Measurements from ENCODE around the gene PXDN.
"Not testable (repeated sequence)": the region's sequence is repeated elsewhere in the genome, so short reads cannot be mapped to it uniquely, and the experiment has no call there.

The PXDN gene

DNA sequence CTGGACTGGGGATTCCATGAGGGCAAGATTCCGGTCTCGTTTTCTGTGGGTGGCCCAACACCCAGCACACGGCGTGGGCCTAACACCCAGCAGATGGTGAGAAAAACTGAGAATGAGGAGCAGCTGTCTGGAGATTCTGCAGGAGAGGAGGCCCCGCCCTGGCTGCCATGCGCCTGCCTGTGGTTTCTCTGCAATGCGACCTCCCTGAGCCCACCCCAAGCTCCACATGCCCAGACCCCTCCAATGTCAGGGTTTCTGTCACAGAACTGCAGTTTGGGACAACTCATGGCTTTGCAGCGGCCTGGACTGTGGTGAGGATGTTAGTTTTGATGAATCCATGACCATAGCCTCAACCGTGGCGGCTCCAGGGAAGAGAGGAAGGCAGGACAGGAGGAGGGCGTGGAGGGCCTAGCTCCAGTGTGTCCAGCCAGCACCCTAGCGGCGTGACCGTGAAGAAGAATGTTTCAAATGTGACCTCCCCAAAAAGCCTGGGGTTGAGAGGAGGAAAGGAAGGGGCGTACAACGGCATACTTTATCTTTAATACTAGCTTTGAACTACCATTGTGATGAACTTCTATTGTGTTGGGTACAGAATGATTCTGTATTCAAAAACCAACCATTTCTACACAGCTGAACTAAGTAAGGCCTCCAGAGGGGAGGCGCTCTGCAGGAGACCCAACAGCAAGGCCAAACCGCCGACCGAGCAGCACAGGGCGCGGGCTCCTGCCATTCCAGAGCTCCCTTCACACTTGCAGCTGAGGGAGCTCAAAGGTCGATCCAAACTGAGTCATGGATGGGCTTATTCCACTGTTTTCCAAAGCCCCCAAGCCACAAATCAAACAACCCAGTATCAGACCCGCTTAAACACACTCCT, 3.4 kb downstream of the PXDN start:
- no peak for DNase-seq

DNA sequence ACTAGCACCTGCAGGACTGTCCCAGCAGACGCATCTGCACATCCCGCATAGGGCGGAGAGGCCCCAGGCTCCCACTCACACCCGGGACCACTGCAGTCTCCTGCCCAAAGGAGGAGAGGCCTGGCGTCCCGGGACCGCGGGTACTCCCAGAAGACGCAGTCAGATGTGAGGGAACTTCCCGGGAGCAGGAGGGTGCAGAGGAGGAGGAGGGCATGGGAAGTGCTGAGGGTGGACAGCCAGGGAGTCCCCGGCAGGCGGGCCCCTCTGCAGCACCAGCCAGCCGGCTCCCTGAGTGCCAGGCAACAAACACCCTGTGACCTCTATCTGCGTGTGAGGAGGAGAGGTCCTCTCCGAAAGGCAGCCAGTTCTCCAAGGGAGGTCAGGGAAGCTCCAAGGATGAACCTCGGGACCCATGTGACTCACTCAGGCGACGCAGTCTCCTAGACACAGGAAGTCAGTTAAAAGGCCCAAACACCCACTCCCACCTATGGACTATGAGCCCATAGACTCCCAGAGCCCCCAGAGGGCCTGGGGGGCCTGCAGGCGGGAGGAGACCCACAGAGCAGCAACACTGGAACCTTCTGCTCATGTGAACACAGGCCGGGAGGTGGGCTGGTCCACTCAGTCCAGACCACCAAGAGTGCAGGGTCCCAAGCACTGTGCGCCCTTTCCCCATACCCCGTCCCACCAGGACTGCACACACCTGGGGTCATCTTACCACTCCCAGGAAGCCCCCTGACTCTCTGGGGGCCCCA, 4.2 kb downstream of the PXDN start:
- DNase-seq, result no peak

DNA sequence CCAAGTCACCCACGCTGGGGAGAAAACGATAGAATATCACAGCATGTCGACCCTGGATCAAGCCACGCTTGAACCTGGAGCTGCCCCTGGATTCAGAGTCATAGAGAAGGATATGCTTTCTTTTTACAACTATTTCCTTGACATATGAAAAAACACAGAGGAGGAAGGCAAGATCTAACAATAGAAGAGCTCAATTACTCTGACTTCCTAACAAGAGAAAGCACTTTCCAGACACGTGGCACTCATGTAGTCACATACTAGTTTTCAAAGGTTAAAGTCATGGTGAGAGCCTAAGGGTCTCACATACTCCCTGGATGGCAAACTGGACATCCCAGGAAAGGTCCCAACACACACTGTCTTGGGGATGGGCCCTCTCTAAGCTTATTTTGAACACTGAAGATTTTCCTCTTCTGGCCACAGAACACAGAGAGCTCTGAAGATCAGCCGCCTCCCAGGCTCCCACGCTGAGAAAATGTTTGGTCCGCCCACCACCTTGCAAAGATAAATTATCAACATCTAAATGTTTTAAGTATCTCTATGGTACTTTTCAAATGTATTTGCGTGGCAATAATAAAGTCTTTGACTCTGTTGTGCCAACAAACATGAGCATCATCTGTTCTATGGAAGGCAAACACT, 4.9 kb downstream of the PXDN start:
- DNase-seq, result no peak

DNA sequence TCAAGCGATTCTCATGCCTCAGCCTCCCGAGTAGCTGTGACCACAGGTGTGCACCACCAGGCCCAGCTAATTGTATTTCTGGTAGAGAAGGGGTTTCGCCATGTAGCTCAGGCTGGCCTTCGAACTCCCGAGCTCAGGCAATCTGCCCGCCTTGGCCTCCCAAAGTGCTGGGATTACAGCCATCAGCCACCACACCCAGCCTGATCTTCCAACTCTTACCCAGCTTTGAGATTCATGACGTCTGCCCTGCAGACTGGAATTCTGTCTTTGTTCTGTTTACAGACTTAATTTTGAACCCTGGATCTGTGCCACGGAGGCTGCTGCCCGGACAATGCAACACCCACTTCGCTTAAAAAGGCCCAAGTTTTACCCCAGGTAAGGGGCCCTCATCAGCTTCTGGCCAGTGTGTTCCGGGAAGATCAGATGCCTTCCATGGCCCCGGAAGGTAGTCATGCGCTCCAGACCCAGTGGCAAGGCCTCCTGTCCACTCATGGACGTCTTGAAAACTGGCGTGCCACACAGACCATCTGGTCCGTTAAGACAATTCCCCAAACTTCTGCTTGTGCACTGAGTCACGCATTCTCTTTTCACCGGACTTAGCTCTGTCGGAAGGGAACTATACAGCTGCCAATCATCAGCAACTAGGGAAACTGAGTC, 5.5 kb downstream of the PXDN start:
- no peak for DNase-seq

DNA sequence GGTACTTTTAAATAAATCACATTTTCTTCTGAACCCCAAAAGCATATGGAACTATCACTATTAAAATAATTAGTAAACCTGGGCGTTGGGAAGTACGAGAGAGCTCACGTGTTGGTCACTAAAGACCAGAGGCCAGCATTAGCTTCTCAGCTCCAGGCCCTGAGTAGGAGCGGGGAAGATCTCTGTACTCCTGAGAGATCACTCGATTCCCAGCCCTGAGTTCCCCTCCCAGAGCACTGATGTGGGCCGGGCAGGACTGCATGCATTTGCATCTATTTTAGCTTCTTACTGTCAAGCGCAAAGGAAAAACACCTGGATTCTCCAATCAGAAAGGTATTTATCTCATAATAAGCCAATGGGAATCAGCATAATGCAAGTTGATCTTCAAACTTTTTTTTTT, 6.2 kb downstream of the PXDN start:
- DNase-seq, result no peak

DNA sequence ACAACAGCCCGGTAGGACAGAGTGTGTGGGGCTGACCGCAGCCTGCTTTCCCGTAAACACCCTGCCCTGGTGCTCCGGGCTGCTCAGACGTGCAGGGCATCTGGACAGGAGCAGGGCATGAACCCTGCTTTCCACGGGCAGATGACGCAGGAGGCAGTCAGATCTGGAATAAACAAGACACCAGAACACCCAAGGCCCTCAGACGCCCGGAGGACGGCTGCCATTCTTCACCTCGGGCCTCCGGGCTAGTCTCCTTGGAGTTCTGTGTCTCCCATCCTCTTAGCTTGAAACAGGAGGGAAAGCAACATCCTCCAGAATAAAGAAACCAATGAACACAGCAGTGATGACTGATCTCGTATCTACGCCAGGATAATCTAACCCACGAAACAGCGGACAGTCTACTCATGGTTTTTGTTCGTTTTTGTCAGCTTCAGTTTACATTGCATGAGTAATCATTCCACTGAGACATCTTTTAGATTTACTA, 7.3 kb downstream of the PXDN start:
- no peak for DNase-seq

DNA sequence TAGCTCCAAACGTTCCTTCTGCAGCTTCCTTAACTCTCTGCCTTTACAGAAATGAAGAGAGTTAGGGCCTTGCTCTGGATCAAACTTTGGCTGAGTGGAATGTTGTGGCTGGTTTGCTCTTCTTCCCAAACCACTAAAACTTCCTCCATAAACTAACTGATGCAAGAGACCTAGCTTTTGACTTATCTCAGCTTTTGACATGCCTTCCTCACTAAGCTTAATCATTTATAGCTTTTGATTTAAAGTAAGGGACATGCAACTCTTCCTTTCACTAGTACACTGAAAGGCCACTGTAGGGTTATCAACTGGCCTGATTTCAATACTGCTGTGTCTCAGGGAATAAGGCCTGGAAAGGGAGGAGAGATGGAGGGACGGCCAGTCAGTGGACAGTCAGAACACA, 8.3 kb downstream of the PXDN start:
- DNase-seq, result no peak

DNA sequence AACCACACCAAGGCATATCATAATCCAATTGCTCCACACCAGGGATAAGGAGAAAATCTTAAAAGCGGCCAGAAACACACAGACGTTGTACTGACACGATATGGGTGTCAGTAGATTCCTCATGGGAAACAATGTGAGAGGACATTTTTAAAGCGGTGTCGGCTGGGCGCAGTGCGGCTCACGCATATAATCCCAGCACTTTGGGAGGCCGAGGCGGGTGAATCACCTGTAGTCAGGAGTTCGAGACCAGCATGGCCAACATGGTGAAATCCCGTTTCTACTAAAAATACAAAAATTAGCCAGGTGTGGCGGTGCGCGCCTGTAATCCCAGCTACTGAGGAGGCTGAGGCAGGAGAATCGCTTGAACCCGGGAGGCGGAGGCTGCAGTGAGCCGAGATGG, 11.0 kb downstream of the PXDN start:
- DNase-seq, result not testable (repeated sequence)

DNA sequence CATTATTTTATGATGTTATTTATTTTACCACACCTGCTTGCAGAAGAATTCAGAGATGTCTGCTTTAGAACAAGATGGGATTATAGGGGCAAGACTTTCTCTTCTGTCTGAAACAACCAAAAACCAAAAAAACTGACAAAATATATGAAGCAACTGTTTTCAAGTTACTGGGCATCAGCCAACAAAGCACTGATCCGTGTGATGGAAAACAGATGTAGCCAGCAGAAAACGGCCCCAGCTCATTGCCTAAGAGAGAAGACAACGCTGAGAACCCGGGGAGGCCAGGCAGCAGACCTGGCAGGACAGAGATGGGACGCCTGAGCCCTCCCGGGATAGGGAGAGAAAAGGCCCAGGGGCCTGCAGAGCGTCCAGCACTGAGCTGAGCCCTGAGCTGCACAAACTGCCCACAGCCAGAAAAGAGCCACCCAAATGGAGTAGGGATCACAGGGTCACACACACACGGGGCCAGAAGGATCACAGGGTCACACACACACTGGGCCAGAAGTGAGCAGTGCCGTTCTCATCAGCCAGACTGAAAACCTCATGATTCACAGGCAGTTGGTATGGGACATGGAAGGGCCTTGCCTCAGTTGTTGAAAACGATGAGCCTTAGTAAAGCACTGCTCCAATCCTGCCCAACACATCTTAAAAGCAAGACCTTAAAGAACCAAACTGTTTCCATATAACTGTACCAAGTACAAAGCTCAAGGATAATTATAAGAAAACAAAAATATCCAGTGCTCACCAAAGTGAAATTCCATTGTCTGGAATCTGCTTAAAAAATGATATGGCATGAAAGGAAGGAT, 12.1 kb downstream of the PXDN start:
- DNase-seq, result peak; percentile 43

DNA sequence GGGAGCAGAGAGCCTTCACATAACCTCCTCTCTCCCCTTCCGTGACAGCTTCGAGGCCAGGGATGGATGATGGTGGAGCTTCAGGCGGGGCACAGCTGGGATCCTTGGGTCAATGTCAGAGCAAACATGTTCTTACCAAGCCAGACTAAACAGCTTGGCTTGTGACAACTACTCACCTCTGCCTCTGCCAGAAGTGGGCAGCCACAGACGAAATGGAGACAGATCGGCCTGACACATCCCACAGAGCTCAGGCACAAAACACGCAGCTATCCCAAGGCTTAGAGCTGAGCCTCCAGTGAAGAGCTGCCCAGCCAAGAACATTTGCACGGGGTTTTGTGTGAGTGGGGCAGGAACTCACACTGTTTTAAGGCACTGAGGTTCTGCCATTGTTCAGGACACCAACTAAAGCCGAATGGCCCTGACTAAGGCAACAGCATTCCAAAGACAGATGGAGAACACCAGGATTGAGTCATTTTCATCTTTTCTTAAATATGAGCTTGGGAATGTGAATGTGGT, 12.8 kb downstream of the PXDN start:
- no peak for DNase-seq

DNA sequence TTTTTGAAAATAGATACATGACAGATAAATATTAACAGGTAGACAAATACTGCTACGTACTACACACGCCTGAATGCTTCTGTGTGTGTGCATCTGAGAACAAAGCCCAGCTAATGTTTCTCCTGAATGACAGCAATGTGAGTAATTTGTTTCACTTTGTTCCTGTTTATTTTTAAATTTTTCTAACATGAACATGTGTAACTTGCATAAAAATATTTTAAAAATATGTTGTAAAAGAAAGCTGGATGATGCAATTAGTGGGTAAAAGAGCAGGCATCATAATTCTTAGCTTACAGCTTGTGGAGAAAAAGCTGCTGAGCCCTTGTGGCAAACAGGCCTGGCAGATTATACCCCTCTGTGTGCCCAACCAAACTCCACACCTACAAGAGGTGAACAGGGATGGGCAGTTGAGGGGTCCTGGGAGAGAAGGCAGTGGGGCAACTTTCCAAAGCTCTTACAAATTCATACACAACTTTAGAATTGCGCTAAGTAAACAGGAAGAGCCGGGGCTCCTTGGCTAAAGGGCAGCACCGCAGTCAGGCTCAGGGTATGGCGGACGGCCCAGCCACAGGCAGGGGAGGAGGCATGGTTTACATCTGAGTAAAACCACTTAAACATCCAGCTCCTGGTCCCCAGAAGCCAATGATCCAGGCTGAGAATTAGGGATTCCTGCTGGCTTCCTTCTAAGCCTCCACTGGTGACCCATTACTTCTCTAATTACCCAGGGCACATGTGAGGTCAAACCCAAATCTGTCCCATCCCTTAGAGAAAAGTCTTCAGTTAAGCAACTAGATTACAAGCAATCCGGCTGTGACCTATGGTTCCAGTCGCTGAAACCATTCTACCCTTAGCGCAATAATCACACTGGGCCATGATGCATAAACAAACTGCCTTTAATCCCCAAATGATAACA, 14.0 kb downstream of the PXDN start:
- no peak for DNase-seq

DNA sequence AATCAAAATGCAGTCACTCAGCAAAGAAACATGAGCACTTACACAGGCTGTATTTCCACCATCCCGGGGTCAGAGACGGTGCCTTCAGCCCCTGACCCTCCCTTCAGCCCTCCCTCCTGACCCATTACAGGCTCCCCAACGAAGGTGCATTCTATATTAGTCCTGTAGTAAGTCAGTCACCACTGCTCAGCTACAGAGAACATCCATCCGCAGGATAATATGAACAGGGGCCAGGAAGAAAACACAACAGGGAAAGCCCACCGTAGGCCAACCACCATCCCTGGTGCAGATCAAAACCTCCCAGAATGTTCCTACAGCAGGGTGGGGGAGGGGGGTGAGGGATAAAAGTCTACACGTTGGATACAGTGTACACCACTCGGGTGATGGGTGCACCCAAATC, 15.1 kb downstream of the PXDN start:
- DNase-seq, result no peak

DNA sequence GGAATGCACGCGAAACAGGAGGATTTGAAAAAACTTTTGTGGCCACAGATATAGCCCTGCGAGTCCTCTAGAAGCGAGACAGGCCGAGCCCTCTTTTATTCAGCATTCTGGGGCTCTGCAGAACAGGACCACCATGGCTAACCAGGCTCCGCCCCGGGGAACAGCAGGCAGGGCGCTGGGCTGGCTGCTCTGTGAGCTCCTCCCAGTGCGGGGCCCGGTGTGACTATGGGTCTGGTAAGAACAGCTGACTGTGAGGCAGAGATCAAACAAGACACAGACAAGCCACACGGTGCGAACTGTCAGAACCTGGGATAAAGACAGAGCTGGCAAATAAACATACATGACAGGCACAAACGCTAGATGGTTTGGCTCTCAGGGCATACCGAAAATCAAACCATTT, 15.5 kb downstream of the PXDN start:
- no peak for DNase-seq

DNA sequence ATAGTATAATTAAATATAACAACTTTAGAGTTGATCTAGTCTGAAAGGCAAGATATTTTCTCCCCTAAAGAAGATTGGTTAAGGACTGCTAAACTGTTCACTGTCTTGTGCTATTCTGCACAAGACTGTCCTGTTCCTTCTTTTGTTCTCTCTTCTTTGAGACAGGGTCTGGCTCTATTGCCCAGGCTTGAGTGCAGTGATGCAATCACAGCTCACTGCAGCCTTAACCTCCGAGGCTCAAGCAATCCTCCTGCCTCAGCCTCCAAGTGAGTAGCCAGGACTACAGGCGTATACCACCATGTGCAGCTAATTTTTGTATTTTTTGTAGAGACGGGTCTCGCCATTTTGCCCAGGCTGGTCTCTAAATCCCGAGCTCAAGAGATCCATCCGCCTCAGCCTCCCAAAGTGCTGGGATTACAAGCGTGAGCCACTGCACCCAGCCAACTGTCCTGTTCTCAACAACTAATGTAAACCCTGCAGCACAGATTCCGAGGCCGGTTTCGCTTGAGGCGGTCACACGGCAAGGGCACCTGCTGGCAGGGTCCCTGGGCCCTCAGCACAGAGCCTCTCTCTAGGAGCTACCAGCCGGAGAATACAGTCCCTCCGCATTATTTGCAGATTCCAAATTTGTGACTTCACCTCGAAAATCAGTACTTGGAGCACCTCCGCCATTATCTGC, 16.4 kb downstream of the PXDN start:
- no peak for DNase-seq

DNA sequence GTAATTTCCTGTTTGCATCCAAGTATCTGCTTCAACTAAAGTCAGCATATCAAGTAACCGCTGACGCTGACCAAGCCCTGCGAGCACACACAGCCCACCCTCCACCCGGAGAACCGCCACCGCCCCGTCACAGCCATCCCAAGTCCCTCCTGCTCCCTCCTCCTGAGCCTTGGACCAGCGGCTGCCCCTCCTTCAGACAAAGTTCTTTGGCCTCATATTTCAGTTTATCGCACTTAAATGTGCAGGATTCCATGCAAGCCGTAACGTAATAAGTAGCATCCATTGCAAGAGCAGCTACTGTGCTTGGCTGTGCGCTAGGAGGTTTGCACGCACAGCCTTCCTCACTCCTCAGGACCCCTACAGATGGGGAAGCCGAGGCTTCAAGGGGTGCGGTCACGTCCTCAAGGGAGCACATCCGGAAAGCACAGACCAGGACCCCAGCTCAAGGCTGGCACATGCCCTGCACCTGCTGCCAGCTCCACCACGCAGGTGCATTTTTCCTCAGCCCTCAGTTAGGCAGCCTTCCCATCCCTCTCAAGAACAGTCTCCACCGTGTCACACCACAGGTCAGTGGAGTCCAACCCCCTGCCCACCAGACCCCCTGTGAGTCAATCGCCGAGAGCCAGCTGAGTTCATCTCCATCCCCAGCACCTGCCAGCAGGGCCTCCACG, 17.1 kb downstream of the PXDN start:
- no peak for DNase-seq

DNA sequence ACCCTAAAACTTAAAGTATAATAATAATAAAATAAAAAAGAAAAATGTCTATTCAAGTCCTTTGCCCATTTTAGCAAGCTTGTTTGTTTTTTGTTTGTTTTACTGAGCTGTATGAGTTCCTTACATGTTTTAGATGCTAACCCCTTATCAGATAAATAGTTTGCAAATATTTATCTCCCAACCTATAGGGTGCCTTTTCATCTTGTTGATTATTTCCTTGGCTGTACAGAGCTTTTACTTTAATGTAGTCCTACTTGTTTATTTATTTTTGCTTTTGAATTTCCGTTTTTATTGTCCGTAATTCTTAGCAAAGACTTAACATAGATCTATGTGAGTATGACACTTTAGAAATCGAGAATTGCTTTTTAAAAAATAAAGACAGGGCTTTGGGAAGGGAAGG, 17.8 kb downstream of the PXDN start:
- DNase-seq, result no peak

DNA sequence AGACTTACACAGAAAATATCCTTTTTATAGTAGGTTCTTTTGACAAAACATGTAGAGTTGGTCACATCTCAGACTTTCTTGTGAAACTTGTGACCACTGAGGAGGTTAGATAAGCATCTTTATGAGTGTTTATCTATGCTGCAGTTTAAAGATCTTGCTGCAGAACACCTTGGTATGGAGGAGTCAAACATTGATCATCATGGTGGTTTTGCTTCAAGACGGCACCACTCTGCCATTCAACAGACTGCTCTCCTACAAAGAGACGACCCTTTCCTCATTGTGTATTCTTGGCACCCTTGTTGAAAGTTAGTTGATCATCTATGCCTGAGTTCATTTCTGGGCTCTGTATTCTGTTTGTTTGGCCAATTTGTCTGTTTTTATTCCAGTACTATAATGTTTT, 20.0 kb downstream of the PXDN start:
- DNase-seq, result not testable (repeated sequence)

DNA sequence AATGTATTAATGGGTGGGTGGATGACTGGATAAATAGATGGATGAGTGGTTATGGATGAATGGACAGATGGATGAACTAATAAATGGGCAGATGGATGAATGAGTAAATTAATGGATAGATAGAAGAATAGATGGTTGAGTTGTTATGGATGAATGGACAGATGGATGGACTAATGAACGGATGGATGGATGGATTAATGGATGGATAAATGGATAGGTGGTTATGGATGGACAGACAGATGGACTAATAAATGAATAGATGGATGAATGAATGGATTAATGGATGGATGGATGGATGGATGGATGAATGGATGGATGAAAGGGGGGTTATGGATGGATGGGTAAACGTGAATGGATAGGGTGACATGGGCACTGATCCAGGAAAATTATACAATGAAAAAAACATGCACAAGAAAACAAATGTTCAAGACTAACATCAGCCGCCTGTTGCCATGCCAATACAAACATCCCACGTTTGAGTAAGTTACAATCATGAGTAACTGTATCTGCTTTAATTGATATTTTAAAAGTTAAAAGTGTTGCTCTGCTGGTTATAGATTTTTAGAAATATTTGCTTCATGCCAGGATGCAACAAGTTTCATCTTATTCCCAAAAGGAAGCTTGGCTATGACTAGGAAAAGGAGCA, 20.8 kb downstream of the PXDN start:
- no peak for DNase-seq

DNA sequence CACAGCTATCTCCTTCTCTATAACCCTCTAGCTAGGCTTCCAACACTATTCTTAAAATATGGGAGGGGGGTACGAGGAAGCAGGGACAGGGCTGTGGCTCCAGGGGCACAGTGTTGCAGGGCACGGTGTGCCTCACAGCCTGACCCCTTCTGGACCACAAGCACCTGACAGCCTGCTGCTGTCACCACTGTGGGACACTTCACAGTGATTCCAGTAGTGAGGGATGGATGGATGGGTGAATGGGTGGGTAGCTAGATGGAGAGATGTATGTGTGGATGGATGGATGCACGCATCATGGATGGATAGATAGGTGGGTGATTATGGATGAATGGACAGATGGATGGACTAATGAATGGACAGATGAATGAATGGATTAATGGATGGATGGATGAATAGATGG, 21.6 kb downstream of the PXDN start:
- DNase-seq, result no peak
